Neural cell (in vitro differentiated cells): ENCODE measurements around the gene ADAT3.

Experiments used
- POLR2AphosphoS5 ChIP-seq: IDR thresholded peaks from 2 replicates; pipeline ENCODE4 v1.6.1; 2012
- REST ChIP-seq: IDR thresholded peaks from 2 replicates; pipeline ENCODE4 v1.6.1; 2012; ENCODE audit warnings: borderline replicate concordance
- TAF1 ChIP-seq: IDR thresholded peaks from 2 replicates; pipeline ENCODE4 v1.6.1; 2012; ENCODE audit warnings: low read depth
- TF ChIP-seq, protein P1 (sequence below): fragments of 450-650 bp; IDR thresholded peaks from 2 replicates; pipeline ENCODE4 v1.5.1; 2014; ENCODE audit warnings: antibody characterized with exemption, mild to moderate bottlenecking, moderate library complexity; ENCODE audit not compliant: poor library complexity, severe bottlenecking

- TF ChIP-seq, protein P1, sequence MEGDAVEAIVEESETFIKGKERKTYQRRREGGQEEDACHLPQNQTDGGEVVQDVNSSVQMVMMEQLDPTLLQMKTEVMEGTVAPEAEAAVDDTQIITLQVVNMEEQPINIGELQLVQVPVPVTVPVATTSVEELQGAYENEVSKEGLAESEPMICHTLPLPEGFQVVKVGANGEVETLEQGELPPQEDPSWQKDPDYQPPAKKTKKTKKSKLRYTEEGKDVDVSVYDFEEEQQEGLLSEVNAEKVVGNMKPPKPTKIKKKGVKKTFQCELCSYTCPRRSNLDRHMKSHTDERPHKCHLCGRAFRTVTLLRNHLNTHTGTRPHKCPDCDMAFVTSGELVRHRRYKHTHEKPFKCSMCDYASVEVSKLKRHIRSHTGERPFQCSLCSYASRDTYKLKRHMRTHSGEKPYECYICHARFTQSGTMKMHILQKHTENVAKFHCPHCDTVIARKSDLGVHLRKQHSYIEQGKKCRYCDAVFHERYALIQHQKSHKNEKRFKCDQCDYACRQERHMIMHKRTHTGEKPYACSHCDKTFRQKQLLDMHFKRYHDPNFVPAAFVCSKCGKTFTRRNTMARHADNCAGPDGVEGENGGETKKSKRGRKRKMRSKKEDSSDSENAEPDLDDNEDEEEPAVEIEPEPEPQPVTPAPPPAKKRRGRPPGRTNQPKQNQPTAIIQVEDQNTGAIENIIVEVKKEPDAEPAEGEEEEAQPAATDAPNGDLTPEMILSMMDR = no peak
- TF ChIP-seq TAF1 (no peak), REST (no peak), POLR2AphosphoS5 (no peak)
These were observed 42.5 kb downstream of the ADAT3 start for GRCh38 chr19:1947651-1948209.
